Progenitor cell of endocrine pancreas (in vitro differentiated cells): Measurements from ENCODE around the gene DOCK6. TPM values are rescaled to one million over a fixed set of nuclear protein-coding genes. Genes with fewer than 3 reads are reported as not detected.

ENCODE experiments used
- DNase-seq: peaks from one replicate; pipeline ENCODE4 v3.0.0; 2021; ENCODE audit warnings: low spot score; ENCODE audit not compliant: unreplicated experiment
- H3K27ac Mint-ChIP-seq: 2 replicates; pipeline ENCODE4 v1.8.0; 2021; ENCODE audit warnings: mild to moderate bottlenecking, moderate library complexity, mixed read lengths
- H3K27me3 Mint-ChIP-seq: 2 replicates; pipeline ENCODE4 v1.8.0; 2021; ENCODE audit warnings: mixed read lengths
- H3K36me3 Mint-ChIP-seq: 2 replicates; pipeline ENCODE4 v1.8.0; 2022; ENCODE audit warnings: mixed read lengths; ENCODE audit not compliant: insufficient read depth
- H3K4me1 Mint-ChIP-seq: 2 replicates; pipeline ENCODE4 v1.8.0; 2021; ENCODE audit warnings: low read depth, mixed read lengths
- H3K4me3 Mint-ChIP-seq: 2 replicates; pipeline ENCODE4 v1.8.0; 2021; ENCODE audit warnings: low read depth, mild to moderate bottlenecking, moderate library complexity, mixed read lengths
- H3K9me3 Mint-ChIP-seq: 2 replicates; pipeline ENCODE4 v1.8.0; 2021; ENCODE audit warnings: low read depth, mixed read lengths
- total RNA-seq: library from RNA; stranded (reverse); gene quantifications from 2 replicates; pipeline ENCODE4 v1.2.1, GENCODE V29; 2021
- TF ChIP-seq, protein P1 (sequence below): fragments of 200-600 bp; sonication (generic); IDR thresholded peaks from one replicate; pipeline ENCODE4 v1.5.0; 2021; ENCODE audit warnings: antibody characterized with exemption, mild to moderate bottlenecking; ENCODE audit not compliant: unreplicated experiment

The DOCK6 gene
- total RNA-seq, 1 donor from 2014 or later, result 88.0 TPM

DNA sequence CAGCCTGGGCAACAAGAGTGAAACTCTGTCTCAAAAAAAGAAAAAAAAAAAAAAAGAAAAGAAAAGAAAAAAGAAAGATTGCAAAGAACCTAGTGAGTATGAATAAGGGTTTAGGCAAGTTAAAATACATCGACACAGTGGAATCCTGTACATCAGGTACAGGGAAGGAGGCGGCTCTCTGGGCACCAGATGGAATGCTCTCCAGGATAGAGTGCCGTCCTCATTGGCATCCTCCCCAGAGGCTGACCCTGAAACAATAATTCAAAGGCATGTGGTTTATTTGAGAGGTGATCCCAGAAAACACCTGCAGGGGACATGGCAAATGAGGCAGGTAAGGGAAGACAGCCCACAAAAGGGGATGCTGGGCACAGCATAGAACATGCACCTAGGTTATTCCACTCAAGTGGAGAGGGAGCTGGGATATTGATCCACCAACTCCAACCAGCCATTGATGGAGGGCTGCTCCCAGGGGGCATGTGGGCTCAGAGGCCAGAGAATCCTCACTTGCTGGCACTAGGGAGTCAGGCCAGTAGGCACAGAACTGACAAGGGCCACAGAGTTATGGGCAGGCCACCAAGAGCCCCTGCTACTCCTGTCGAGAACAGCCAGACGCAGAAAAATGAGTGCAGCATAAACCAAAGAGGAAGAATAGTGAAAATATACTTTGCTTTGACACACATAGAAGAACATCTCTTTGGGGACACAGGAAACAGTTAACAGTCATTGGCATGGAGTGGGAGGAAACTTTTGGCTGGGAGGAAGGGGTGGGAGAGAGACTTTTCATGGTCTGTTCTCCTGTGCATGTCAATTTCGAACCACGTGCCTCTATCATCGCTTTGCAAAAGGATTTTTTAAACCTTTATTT is 37.9 kb upstream of the DOCK6 start:
- Mint-ChIP-seq H3K4me3 (no peak overlapping the region), H3K27me3 (peaks cover 3% of the 10 kb centered on the region), H3K27ac (no peak overlapping the region), H3K4me1 (no peaks in the 10 kb centered on the region), H3K9me3 (no peaks in the 10 kb centered on the region), H3K36me3 (no peaks in the 10 kb centered on the region)
- no peak for DNase-seq
- TF ChIP-seq, protein P1, sequence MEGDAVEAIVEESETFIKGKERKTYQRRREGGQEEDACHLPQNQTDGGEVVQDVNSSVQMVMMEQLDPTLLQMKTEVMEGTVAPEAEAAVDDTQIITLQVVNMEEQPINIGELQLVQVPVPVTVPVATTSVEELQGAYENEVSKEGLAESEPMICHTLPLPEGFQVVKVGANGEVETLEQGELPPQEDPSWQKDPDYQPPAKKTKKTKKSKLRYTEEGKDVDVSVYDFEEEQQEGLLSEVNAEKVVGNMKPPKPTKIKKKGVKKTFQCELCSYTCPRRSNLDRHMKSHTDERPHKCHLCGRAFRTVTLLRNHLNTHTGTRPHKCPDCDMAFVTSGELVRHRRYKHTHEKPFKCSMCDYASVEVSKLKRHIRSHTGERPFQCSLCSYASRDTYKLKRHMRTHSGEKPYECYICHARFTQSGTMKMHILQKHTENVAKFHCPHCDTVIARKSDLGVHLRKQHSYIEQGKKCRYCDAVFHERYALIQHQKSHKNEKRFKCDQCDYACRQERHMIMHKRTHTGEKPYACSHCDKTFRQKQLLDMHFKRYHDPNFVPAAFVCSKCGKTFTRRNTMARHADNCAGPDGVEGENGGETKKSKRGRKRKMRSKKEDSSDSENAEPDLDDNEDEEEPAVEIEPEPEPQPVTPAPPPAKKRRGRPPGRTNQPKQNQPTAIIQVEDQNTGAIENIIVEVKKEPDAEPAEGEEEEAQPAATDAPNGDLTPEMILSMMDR, result no peak

DNA sequence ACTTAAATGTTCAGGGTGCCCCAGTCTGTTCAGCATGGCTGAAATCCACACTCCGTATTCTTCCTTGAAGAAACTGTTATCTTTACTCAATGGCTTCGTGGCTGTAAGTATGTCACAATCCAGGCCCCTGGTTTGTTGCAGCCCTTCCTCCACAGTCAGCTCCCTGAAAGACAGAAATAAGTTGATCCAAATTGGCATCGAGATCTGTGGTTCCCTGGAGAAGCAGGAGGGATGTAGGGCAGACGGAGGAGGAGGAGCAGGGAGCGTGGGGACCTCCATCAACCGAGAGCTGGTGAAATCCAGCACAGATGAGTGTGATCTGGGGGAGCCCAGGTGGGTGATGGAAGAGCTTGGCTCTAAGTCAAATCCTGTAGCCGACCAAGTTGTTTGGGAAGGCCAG is 33.9 kb upstream of the DOCK6 start:
- no peak overlapping the region for H3K4me3 Mint-ChIP-seq
- peaks cover 3% of the 10 kb centered on the region for H3K27me3 Mint-ChIP-seq
- no peaks in the 10 kb centered on the region for H3K36me3 Mint-ChIP-seq
- H3K4me1 Mint-ChIP-seq, result peaks cover 4% of the 10 kb centered on the region
- peak overlapping the region; percentile 12 for H3K27ac Mint-ChIP-seq
- no peak for DNase-seq
- TF ChIP-seq, protein P1, result no peak
- H3K9me3 Mint-ChIP-seq, result no peaks in the 10 kb centered on the region

GRCh38 chr19:11295665-11296245 is 33.4 kb upstream of the DOCK6 start, which contains the start of gene TSPAN16:
TSS of gene TSPAN16 (plus strand) at chr19:11296160. CDS start at chr19:11296298, 138 bp downstream.
- Mint-ChIP-seq H3K4me1 (peaks cover 4% of the 10 kb centered on the region), H3K36me3 (no peaks in the 10 kb centered on the region), H3K27ac (peak within 1 kb of the TSS; percentile 12), H3K27me3 (peaks cover 3% of the 10 kb centered on the region), H3K9me3 (no peaks in the 10 kb centered on the region), H3K4me3 (no peak within 1 kb of the TSS)
- DNase-seq, result no peak
- TF ChIP-seq, protein P1, result no peak

DNA sequence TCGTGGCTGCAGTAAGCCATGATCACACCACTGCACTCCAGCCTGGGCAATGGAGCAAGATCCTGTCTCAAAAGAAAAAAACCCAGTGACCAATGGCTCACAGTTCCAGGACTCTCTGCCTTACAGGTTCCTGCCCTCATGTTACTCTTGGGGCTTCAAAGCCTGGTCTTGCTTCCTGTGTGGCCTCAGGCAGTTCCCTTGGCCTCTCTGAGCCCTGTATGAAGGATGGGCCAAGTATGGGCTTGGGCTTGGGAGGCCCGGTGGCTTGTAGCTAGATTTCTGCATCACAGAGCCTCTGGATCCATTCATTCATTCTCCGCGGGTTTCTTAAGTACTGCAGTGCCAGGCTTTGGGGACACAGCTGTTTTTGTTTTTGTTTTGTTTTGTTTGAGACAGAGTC is 32.9 kb upstream of the DOCK6 start:
- DNase-seq, result no peak
- no peak overlapping the region for H3K4me3 Mint-ChIP-seq
- TF ChIP-seq, protein P1, result no peak
- peaks cover 4% of the 10 kb centered on the region for H3K4me1 Mint-ChIP-seq
- no peak overlapping the region for H3K27ac Mint-ChIP-seq
- no peaks in the 10 kb centered on the region for H3K36me3 Mint-ChIP-seq
- H3K27me3 Mint-ChIP-seq, result peaks cover 3% of the 10 kb centered on the region
- H3K9me3 Mint-ChIP-seq, result no peaks in the 10 kb centered on the region

DNA sequence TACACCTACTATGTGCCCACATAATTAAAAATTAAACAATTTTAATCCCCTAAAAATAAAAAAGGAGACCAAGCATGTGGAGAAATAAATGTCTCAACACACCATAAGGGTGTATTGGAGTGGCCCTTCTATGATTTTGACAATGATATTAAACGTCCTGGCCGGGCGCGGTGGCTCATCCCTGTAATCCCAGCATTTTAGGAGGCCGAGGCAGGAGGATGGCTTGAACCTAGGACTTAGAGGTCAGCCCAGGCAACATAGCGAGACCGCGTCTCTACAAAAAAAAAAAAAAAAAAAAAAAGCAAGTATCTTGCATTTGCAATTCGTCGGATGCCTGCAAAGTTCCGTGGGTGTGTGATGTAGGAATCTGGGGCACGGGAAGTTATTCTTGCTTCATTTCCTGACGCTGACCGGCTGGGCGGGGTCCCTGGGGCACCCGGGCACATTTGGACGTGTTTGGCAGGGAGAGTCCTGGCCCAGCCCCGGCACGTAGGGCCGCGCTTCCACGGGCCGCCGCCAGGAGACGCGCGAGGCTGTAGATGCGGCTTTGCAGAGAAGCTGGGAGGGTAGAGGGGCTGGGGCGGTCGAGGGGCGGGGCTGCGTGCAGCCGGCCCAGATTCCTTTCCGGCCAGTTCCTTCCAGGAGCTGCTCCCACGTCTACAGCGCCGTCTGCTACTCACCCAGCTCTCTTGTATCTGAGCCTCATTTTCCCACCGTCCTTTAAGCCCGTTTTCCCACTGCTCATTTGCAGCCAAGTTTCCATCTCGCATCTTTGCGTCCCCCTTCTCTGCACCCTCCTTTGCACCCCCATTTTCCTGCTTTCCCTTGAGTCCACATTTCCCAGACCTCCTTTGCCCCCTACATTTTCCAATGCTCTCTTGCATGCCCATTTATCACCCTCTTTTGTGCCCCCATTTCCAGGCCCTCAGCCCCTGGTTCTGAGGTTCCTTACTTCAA is 31.4 kb upstream of the DOCK6 start:
- Mint-ChIP-seq H3K4me1 (peaks cover 4% of the 10 kb centered on the region), H3K4me3 (peak overlapping the region; percentile 66), H3K36me3 (no peaks in the 10 kb centered on the region), H3K9me3 (no peaks in the 10 kb centered on the region), H3K27me3 (peaks cover 3% of the 10 kb centered on the region), H3K27ac (peak overlapping the region; percentile 90)
- TF ChIP-seq, protein P1, result peak; percentile 89
- DNase-seq, result peak; percentile 95
